Hepatocyte (in vitro differentiated cells): ENCODE results near the gene TAPT1. TPM values are rescaled to one million over a fixed set of nuclear protein-coding genes. Genes with fewer than 3 reads are reported as not detected.

Source experiments
- DNase-seq: peaks from one replicate; pipeline ENCODE4 v3.0.0-alpha.2; 2016; ENCODE audit warnings: low spot score
- H2AFZ ChIP-seq: fragments of 200-600 bp; sonication (generic); 2 replicates; pipeline ENCODE4 v1.6.0; 2016; ENCODE audit warnings: antibody characterized with exemption, mild to moderate bottlenecking
- H3K27ac ChIP-seq: fragments of 200-600 bp; sonication (generic); 2 replicates; pipeline ENCODE4 v1.5.1; 2016; ENCODE audit warnings: mild to moderate bottlenecking
- H3K27me3 ChIP-seq: fragments of 200-600 bp; sonication (generic); 2 replicates; pipeline ENCODE4 v1.6.1; 2016
- H3K36me3 ChIP-seq: fragments of 200-600 bp; sonication (generic); replicated peaks from 2 replicates; pipeline ENCODE4 v1.5.1; 2016; ENCODE audit warnings: low read depth; ENCODE audit not compliant: insufficient read depth
- H3K4me1 ChIP-seq: fragments of 200-600 bp; sonication (generic); 2 replicates; pipeline ENCODE4 v1.5.1; 2016; ENCODE audit warnings: mild to moderate bottlenecking, moderate library complexity; ENCODE audit not compliant: insufficient read depth
- H3K4me2 ChIP-seq: fragments of 200-600 bp; sonication (generic); 2 replicates; pipeline ENCODE4 v1.6.0; 2016
- H3K4me3 ChIP-seq: fragments of 200-600 bp; sonication (generic); 2 replicates; pipeline ENCODE4 v1.5.1; 2016; ENCODE audit warnings: mild to moderate bottlenecking
- H3K79me2 ChIP-seq: fragments of 200-600 bp; sonication (generic); 2 replicates; pipeline ENCODE4 v1.6.0; 2017; ENCODE audit warnings: mild to moderate bottlenecking
- H3K9me2 ChIP-seq: fragments of 200-600 bp; sonication (generic); replicated peaks from 2 replicates; pipeline ENCODE4 v1.6.0; 2017; ENCODE audit warnings: mild to moderate bottlenecking; ENCODE audit not compliant: insufficient read depth
- H3K9me3 ChIP-seq: fragments of 200-600 bp; sonication (generic); 2 replicates; pipeline ENCODE4 v1.5.1; 2016; ENCODE audit warnings: low read depth, mild to moderate bottlenecking
- H4K20me1 ChIP-seq: fragments of 200-600 bp; sonication (generic); 2 replicates; pipeline ENCODE4 v1.6.0; 2016; ENCODE audit warnings: mild to moderate bottlenecking; ENCODE audit not compliant: insufficient read depth, poor library complexity, severe bottlenecking
- CTCF ChIP-seq: fragments of 200-600 bp; sonication (generic); IDR thresholded peaks from 2 replicates; pipeline ENCODE4 v1.5.1; 2016; ENCODE audit warnings: antibody characterized with exemption, mild to moderate bottlenecking; ENCODE audit not compliant: poor library complexity
- EZH2 ChIP-seq: fragments of 200-600 bp; sonication (generic); IDR thresholded peaks from 2 replicates; pipeline ENCODE4 v1.6.1; 2016; ENCODE audit warnings: antibody characterized with exemption, mild to moderate bottlenecking, borderline replicate concordance
- EZH2phosphoT487 ChIP-seq: fragments of 200-600 bp; sonication (generic); IDR thresholded peaks from one replicate; pipeline ENCODE4 v1.6.1; 2018; ENCODE audit warnings: antibody characterized with exemption, mild to moderate bottlenecking, low read depth, moderate library complexity; ENCODE audit not compliant: unreplicated experiment, severe bottlenecking
- WGBS: methylation state at CpG from one replicate; pipeline ENCODE4 v1.1.6; 2016; ENCODE audit warnings: low lambda C conversion rate; ENCODE audit errors: missing lambda C conversion rate; 5-methylcytosine and 5-hydroxymethylcytosine counted together
- polyA plus RNA-seq: library from polyadenylated mRNA; unstranded; fragments of >200 nt; fragmentation: Nextera tagmentation; extraction: Ambion mirVana; gene quantifications from 2 replicates; pipeline ENCODE4 v1.2.1, GENCODE V29; 2016
- total RNA-seq: library from RNA; depleted of rRNA; stranded (reverse); fragments of >200 nt; gene quantifications from 2 replicates; pipeline ENCODE4 v1.2.3, GENCODE V29; 2014

TAPT1 gene
- total and polyA plus RNA-seq, 2 experiments from 2014 or later: 12.9 to 19.3 TPM

GRCh38 chr4:16161851-16162408 is 64.3 kb downstream of the TAPT1 start:
- H3K27ac ChIP-seq: no peak overlapping the region
- no peaks in the 10 kb centered on the region for H3K79me2 ChIP-seq
- 77% methylated on average over 6 of the region's 6 CpGs for WGBS
- no peaks in the 10 kb centered on the region for H3K36me3 ChIP-seq
- H3K4me3 ChIP-seq: no peak overlapping the region
- DNase-seq: no peak
- H3K9me2 ChIP-seq: no peaks in the 10 kb centered on the region
- H3K27me3 ChIP-seq: no peaks in the 10 kb centered on the region
- no peaks in the 10 kb centered on the region for H3K9me3 ChIP-seq
- H3K4me1 ChIP-seq: peaks cover 30% of the 10 kb centered on the region
- TF ChIP-seq EZH2phosphoT487 (no peak), EZH2 (no peak), CTCF (peak; percentile 23)
- H4K20me1 ChIP-seq: no peaks in the 10 kb centered on the region
- H2AFZ ChIP-seq: no peak overlapping the region
- no peak overlapping the region for H3K4me2 ChIP-seq

- H3K4me3 ChIP-seq: no peak overlapping the region
- H3K79me2 ChIP-seq: no peaks in the 10 kb centered on the region
- H3K9me3 ChIP-seq: no peaks in the 10 kb centered on the region
- DNase-seq: no peak
- WGBS: 81% methylated on average over 3 of the region's 3 CpGs
- no peaks in the 10 kb centered on the region for H3K27me3 ChIP-seq
- no peaks in the 10 kb centered on the region for H4K20me1 ChIP-seq
- TF ChIP-seq EZH2: no peak
- TF ChIP-seq CTCF: no peak
- TF ChIP-seq EZH2phosphoT487: no peak
- H3K4me2 ChIP-seq: peak overlapping the region; percentile 14
- H3K27ac ChIP-seq: peak overlapping the region; percentile 74
- no peak overlapping the region for H2AFZ ChIP-seq
- no peaks in the 10 kb centered on the region for H3K9me2 ChIP-seq
- H3K36me3 ChIP-seq: no peaks in the 10 kb centered on the region
- H3K4me1 ChIP-seq: peaks cover 30% of the 10 kb centered on the region
Observed at GRCh38 chr4:16160457-16160856, 65.8 kb downstream of the TAPT1 start.

- Histone ChIP-seq H3K4me2 (peak overlapping the region; percentile 68), H3K36me3 (no peaks in the 10 kb centered on the region), H3K79me2 (no peaks in the 10 kb centered on the region), H3K27ac (peak overlapping the region; percentile 74), H3K27me3 (no peaks in the 10 kb centered on the region), H2AFZ (no peak overlapping the region), H3K4me1 (peaks cover 32% of the 10 kb centered on the region), H4K20me1 (no peaks in the 10 kb centered on the region), H3K4me3 (no peak overlapping the region), H3K9me3 (no peaks in the 10 kb centered on the region), H3K9me2 (no peaks in the 10 kb centered on the region)
- TF ChIP-seq CTCF: no peak
- no peak for TF ChIP-seq EZH2
- no peak for TF ChIP-seq EZH2phosphoT487
- 53% methylated on average over 3 of the region's 3 CpGs for WGBS
- no peak for DNase-seq
Observed at GRCh38 chr4:16159286-16159685, 67.0 kb downstream of the TAPT1 start.

GRCh38 chr4:16158504-16158852 is 67.8 kb downstream of the TAPT1 start:
- Histone ChIP-seq H3K27ac (peak overlapping the region; percentile 74), H2AFZ (no peak overlapping the region), H3K36me3 (no peaks in the 10 kb centered on the region), H3K27me3 (no peaks in the 10 kb centered on the region), H3K4me2 (peak overlapping the region; percentile 68), H4K20me1 (no peaks in the 10 kb centered on the region), H3K9me3 (no peaks in the 10 kb centered on the region), H3K9me2 (no peaks in the 10 kb centered on the region), H3K79me2 (no peaks in the 10 kb centered on the region), H3K4me3 (no peak overlapping the region), H3K4me1 (peaks cover 33% of the 10 kb centered on the region)
- peak; percentile 64 for DNase-seq
- WGBS: 25% methylated on average over 3 of the region's 3 CpGs
- TF ChIP-seq EZH2phosphoT487 (no peak), CTCF (no peak), EZH2 (no peak)
